ENCODE measurements around the gene DYSF.

DYSF gene

DNA sequence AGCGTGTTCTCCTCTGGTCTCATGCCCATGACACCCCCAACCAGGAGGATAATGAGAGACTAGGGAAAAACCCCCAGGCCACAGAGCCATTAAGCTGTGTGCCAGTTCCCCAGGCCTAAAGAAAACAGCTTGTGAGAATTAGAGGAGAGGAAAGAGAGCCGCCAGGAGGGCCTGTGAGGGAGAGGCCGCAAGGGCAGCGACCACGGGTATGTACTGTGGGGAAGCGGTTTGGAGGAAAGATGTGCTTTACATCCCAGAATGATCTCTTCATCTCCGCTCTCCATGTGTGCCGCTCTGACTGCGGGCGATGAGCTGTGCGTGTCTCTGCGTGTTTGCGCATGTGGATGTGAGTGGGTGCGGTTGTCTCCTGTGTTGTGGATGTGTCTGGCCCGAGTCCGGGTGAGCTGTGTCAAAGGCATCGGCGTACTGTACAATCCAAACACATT lies 82.9 kb downstream of the DYSF start:
- TF ChIP-seq, protein P1, sequence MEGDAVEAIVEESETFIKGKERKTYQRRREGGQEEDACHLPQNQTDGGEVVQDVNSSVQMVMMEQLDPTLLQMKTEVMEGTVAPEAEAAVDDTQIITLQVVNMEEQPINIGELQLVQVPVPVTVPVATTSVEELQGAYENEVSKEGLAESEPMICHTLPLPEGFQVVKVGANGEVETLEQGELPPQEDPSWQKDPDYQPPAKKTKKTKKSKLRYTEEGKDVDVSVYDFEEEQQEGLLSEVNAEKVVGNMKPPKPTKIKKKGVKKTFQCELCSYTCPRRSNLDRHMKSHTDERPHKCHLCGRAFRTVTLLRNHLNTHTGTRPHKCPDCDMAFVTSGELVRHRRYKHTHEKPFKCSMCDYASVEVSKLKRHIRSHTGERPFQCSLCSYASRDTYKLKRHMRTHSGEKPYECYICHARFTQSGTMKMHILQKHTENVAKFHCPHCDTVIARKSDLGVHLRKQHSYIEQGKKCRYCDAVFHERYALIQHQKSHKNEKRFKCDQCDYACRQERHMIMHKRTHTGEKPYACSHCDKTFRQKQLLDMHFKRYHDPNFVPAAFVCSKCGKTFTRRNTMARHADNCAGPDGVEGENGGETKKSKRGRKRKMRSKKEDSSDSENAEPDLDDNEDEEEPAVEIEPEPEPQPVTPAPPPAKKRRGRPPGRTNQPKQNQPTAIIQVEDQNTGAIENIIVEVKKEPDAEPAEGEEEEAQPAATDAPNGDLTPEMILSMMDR (IDR thresholded peaks at IDR 0.05; ENCODE audit: low read depth, low read length), result no peak
- no peak overlapping the region for H3K4me3 ChIP-seq (ENCODE audit: low read depth, low read length)

DNA sequence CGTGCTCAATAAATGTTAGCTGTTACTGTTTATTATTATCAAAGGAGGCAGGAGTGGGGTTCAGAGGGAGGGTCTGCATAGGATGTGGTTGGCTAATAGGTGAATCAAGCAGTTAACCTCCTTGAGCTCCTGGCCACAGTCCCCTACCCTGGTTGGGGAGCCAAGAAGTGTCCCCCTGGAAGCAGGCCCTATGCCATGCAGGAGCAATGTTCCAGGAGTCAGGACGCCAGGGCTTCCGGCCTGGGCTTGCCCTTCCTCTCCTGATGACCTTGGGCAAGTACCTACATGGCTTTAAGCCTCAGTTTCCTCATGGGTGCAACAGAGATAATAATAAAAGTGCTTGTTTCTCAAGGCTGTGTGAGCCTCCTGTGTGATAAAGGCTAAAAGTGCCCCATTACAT lies 84.9 kb downstream of the DYSF start:
- TF ChIP-seq, protein P1 (IDR thresholded peaks at IDR 0.05; ENCODE audit: low read depth, low read length), result no peak
- H3K4me3 ChIP-seq (ENCODE audit: low read depth, low read length), result no peak overlapping the region

DNA sequence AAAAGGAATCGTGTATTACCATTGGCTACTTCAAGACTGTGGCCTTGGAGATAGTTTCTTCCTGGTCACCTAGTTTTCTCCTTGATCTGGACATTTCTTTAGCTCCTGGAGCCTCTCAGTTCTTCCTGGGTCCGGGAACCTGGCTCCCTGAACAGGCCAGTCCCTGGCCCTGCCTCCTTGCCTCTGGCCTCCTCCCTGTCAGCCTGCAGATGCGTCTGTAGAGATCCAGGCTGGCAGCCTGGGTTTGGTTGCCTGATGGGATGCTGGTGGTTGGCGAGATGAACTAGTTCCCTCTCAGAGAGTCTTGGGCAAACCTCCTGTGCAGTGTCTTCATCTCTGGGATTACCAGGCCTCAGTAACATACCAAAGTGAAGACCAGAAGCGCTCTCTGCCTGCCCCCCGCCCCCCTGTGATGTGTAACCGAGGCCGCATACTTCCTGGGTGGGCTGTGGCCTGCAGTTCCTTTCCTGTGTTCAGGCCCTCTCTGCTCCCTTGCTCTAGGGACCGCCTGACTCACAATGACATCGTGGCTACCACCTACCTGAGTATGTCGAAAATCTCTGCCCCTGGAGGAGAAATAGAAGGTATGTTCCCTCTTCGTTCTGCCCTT lies 85.4 kb downstream of the DYSF start:
- no peak overlapping the region for H3K4me3 ChIP-seq (ENCODE audit: low read depth, low read length)
- TF ChIP-seq, protein P1 (IDR thresholded peaks at IDR 0.05; ENCODE audit: low read depth, low read length), result no peak

DNA sequence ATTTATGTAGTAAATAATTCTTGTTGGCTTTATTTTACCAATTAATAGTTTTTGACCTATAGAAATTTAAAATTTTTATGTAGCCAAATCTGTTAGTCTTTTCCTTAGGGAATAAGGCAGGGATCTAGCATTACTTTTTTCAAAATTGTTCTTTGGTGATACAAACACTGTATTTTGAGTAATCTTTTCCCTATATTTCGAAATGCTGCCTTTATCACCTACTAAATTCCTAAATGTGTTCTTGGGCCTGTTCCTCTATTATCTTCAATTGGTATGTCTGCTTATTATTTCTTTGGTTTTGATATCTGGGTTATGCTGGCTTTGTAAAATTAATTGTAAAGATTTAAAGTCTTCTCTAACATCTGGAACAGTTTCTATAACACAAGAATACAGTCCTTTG lies 87.5 kb downstream of the DYSF start:
- TF ChIP-seq, protein P1 (IDR thresholded peaks at IDR 0.05; ENCODE audit: low read depth, low read length), result no peak
- H3K4me3 ChIP-seq (ENCODE audit: low read depth, low read length), result no peak overlapping the region

DNA sequence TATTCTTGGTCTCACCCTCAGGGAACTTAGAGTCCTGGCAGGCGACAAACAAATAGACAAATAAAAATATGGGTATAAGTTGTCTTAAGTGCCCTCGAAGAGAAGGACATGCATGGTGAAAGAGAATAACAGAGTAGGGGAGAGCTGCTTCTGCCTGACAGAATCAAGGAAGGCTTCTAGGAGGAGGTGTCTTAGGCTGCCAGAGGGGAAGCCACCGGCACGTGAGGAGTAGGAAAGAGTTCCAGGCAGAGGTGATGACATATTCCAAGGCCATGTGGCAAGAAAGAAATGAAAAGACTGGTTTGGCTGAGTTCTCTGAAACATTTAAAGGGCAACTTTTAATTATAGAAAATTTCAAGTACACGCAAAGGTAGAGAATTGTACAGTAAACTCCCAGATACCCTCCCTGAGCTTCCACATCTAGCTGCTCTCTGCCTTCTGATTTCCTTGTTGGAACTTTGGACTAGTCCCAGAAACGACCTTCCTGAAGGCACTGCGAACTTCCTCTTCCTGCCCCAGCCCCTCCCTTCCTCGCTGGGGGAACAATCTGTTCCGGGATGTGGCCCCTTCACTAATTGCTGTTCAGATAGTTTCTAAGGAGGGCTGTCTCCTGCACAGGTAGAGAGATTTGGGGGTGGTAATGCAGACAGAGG lies 91.7 kb downstream of the DYSF start:
- TF ChIP-seq, protein P1 (IDR thresholded peaks at IDR 0.05; ENCODE audit: low read depth, low read length), result no peak
- H3K4me3 ChIP-seq (ENCODE audit: low read depth, low read length), result no peak overlapping the region

DNA sequence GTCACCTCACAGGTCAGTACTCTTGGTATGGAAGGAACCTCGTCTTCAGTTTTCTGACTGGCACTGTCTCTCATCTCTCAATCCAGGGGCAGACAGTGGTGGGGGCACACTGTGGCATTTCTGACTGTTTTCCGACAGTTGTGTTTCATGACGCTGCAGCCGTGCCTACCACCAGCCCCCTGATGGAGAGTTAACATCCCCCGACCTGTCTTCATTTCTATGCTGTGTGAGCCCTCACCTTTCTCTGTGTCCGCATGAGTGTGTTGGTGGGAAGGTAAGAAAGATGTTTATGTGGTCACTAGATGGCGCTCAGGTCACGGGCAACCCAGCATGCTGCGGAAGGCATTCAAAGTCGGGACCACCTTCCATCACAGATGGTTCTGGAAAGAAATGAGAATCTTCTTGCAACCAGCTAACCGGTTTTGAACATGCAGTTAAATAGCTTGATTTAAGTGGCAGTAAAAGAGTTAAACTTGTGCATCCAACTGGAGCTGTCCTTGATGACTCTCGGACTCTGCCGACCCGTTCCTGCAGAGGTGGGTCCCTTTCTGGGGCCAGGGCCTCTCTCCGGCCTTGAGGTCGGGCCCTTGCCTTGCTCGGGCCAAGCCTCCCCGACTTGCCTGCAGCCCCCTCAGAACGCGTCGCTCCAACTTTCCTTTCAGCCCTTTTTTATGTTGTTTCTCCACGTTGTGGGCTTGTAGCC lies 92.4 kb downstream of the DYSF start:
- TF ChIP-seq, protein P1 (IDR thresholded peaks at IDR 0.05; ENCODE audit: low read depth, low read length), result peak; percentile 67
- H3K4me3 ChIP-seq (ENCODE audit: low read depth, low read length), result no peak overlapping the region

DNA sequence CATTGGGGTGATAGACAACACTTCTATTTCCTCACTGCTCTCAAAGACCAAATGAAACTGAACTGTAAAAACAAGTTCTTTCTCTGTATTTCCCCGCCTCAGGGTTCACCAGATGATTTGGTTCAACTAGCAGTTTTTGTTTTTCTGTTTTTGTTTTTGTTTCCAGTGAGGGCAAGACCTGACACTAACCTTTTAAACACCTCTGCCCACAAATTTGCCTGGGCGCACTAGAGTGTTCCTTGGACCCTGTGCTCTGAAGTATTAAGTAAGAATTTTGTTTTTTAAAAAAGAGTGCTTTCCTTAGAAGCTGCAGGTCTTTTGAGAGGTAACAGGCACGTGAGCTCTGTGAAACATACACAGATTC lies 92.9 kb downstream of the DYSF start:
- TF ChIP-seq, protein P1 (IDR thresholded peaks at IDR 0.05; ENCODE audit: low read depth, low read length), result no peak
- no peak overlapping the region for H3K4me3 ChIP-seq (ENCODE audit: low read depth, low read length)

All from WI38 (cell line).